Adipocyte (in vitro differentiated cells): ENCODE data around the gene PLD2.
"Not testable (repeated sequence)": the region's sequence is repeated elsewhere in the genome, so short reads cannot be mapped to it uniquely, and the experiment has no call there.

Experiments
- DNase-seq: peaks from one replicate; pipeline ENCODE4 v3.0.0-alpha.2; 2015; ENCODE audit warnings: low read depth
- H3K27me3 ChIP-seq: replicated peaks from 2 replicates; pipeline ENCODE4 v1.7.0; 2013; ENCODE audit warnings: mild to moderate bottlenecking, low read length, moderate library complexity; ENCODE audit not compliant: control insufficient read depth, insufficient read depth
- H3K36me3 ChIP-seq: 2 replicates; pipeline ENCODE4 v1.7.0; 2013; ENCODE audit warnings: low read length, mild to moderate bottlenecking, moderate library complexity; ENCODE audit not compliant: control insufficient read depth, insufficient read depth, severe bottlenecking
- H3K4me1 ChIP-seq: 2 replicates; pipeline ENCODE4 v1.7.0; 2013; ENCODE audit warnings: mild to moderate bottlenecking, low read length, moderate library complexity; ENCODE audit not compliant: control insufficient read depth, insufficient read depth
- H3K4me3 ChIP-seq: 2 replicates; pipeline ENCODE4 v1.7.0; 2013; ENCODE audit warnings: mild to moderate bottlenecking, low read length, moderate library complexity
- H3K9ac ChIP-seq: 2 replicates; pipeline ENCODE4 v1.7.0; 2013; ENCODE audit warnings: mild to moderate bottlenecking, low read length, moderate library complexity
- H3K9me3 ChIP-seq: 2 replicates; pipeline ENCODE4 v1.7.0; 2013; ENCODE audit warnings: mild to moderate bottlenecking, low read length, moderate library complexity; ENCODE audit not compliant: control insufficient read depth

The PLD2 gene

GRCh38 chr17:4850246-4850645, 43.3 kb downstream of the PLD2 start:
- H3K36me3 ChIP-seq, result no peaks in the 10 kb centered on the region
- no peak overlapping the region for H3K4me3 ChIP-seq
- no peaks in the 10 kb centered on the region for H3K27me3 ChIP-seq
- DNase-seq, result no peak
- H3K4me1 ChIP-seq, result peaks cover 23% of the 10 kb centered on the region
- H3K9me3 ChIP-seq, result no peaks in the 10 kb centered on the region
- H3K9ac ChIP-seq, result no peak overlapping the region

GRCh38 chr17:4851084-4851483, 44.1 kb downstream of the PLD2 start:
- Histone ChIP-seq H3K4me1 (peaks cover 23% of the 10 kb centered on the region), H3K27me3 (no peaks in the 10 kb centered on the region), H3K9me3 (no peaks in the 10 kb centered on the region), H3K36me3 (peaks cover 2% of the 10 kb centered on the region), H3K9ac (no peak overlapping the region), H3K4me3 (no peak overlapping the region)
- no peak for DNase-seq

GRCh38 chr17:4852567-4853207, 45.7 kb downstream of the PLD2 start:
- Histone ChIP-seq H3K4me1 (peaks cover 23% of the 10 kb centered on the region), H3K9me3 (no peaks in the 10 kb centered on the region), H3K27me3 (no peaks in the 10 kb centered on the region), H3K36me3 (peaks cover 5% of the 10 kb centered on the region), H3K4me3 (no peak overlapping the region), H3K9ac (no peak overlapping the region)
- DNase-seq, result peak; percentile 30

GRCh38 chr17:4853208-4853671, 46.3 kb downstream of the PLD2 start:
- H3K27me3 ChIP-seq, result no peaks in the 10 kb centered on the region

GRCh38 chr17:4854111-4854681, 47.2 kb downstream of the PLD2 start:
- Histone ChIP-seq H3K9ac (no peak overlapping the region), H3K27me3 (no peaks in the 10 kb centered on the region), H3K9me3 (no peaks in the 10 kb centered on the region), H3K4me3 (no peak overlapping the region), H3K36me3 (peaks cover 5% of the 10 kb centered on the region), H3K4me1 (peaks cover 16% of the 10 kb centered on the region)
- no peak for DNase-seq

More at GRCh38 chr17:4853208-4853671, 46.3 kb downstream of the PLD2 start:
- Histone ChIP-seq H3K9ac (no peak overlapping the region), H3K4me1 (peaks cover 23% of the 10 kb centered on the region), H3K36me3 (peaks cover 5% of the 10 kb centered on the region), H3K4me3 (no peak overlapping the region), H3K9me3 (no peaks in the 10 kb centered on the region)
- DNase-seq, result no peak

- peaks cover 15% of the 10 kb centered on the region for H3K4me1 ChIP-seq
- H3K27me3 ChIP-seq, result no peaks in the 10 kb centered on the region
- no peak for DNase-seq
- H3K4me3 ChIP-seq, result no peak overlapping the region
- H3K9me3 ChIP-seq, result no peaks in the 10 kb centered on the region
- H3K36me3 ChIP-seq, result peaks cover 11% of the 10 kb centered on the region
- H3K9ac ChIP-seq, result no peak overlapping the region
These were observed 49.5 kb downstream of the PLD2 start for GRCh38 chr17:4856271-4856936.

GRCh38 chr17:4856937-4857314, 50.0 kb downstream of the PLD2 start:
- H3K4me1 ChIP-seq, result peaks cover 15% of the 10 kb centered on the region
- no peak overlapping the region for H3K9ac ChIP-seq

GRCh38 chr17:4857347-4857746, 50.4 kb downstream of the PLD2 start:
- H3K27me3 ChIP-seq, H3K9ac ChIP-seq, DNase-seq, H3K4me3 ChIP-seq, H3K9me3 ChIP-seq: not testable (repeated sequence)
- Histone ChIP-seq H3K36me3 (peaks cover 11% of the 10 kb centered on the region), H3K4me1 (peaks cover 11% of the 10 kb centered on the region)

More at GRCh38 chr17:4856937-4857314, 50.0 kb downstream of the PLD2 start:
- no peak for DNase-seq
- Histone ChIP-seq H3K4me3 (no peak overlapping the region), H3K9me3 (no peaks in the 10 kb centered on the region), H3K36me3 (peaks cover 11% of the 10 kb centered on the region), H3K27me3 (no peaks in the 10 kb centered on the region)

GRCh38 chr17:4858068-4858881, 51.3 kb downstream of the PLD2 start:
- no peaks in the 10 kb centered on the region for H3K9me3 ChIP-seq
- H3K4me1 ChIP-seq, result peaks cover 10% of the 10 kb centered on the region
- peaks cover 11% of the 10 kb centered on the region for H3K36me3 ChIP-seq
- DNase-seq, result no peak
- H3K9ac ChIP-seq, result no peak overlapping the region
- no peak overlapping the region for H3K4me3 ChIP-seq
- H3K27me3 ChIP-seq, result no peaks in the 10 kb centered on the region

- Histone ChIP-seq H3K4me1 (peaks cover 10% of the 10 kb centered on the region), H3K4me3 (no peak overlapping the region), H3K9me3 (no peaks in the 10 kb centered on the region), H3K27me3 (no peaks in the 10 kb centered on the region), H3K9ac (no peak overlapping the region), H3K36me3 (peaks cover 11% of the 10 kb centered on the region)
- no peak for DNase-seq
These were observed 51.9 kb downstream of the PLD2 start for GRCh38 chr17:4858882-4859260.
